ENCODE data around the gene VPS13C.
"Not testable (repeated sequence)": the region's sequence is repeated elsewhere in the genome, so short reads cannot be mapped to it uniquely, and the experiment has no call there.

The VPS13C gene

DNA sequence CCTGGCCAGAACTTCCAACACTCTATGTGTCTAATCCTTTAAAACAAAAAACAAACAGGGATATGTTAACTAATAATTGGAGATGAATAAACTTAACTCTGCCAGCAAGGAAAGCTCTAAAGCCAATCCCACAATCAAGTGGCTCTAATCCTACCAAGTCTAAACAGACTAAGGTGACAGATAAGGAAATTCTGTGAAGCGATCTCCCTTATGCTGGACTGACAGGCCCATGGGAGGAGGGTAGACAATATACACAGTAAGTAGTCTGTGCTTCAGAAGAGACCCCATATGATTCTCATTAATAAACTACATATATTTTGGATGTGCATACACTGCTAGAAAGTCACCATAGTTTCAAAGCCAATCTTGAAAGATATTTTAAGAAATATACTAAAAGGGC, 10.1 kb downstream of the VPS13C start:
- H3K27ac ChIP-seq, result no peak overlapping the region
- H3K36me3 ChIP-seq, result no peaks in the 10 kb centered on the region
- no peaks in the 10 kb centered on the region for H3K9me3 ChIP-seq
- peaks cover 40 to 42% of the 10 kb centered on the region in 2 experiments for H3K4me1 ChIP-seq (ENCODE audit: control insufficient read depth in 1 of 2, insufficient read depth in 1 of 2, low read depth in 1 of 2, low read length in 1 of 2)
- H3K4me3 ChIP-seq (ENCODE audit: low read depth in 1 of 2, low read length in 1 of 2), result no peak overlapping the region
- TF ChIP-seq, protein P1, sequence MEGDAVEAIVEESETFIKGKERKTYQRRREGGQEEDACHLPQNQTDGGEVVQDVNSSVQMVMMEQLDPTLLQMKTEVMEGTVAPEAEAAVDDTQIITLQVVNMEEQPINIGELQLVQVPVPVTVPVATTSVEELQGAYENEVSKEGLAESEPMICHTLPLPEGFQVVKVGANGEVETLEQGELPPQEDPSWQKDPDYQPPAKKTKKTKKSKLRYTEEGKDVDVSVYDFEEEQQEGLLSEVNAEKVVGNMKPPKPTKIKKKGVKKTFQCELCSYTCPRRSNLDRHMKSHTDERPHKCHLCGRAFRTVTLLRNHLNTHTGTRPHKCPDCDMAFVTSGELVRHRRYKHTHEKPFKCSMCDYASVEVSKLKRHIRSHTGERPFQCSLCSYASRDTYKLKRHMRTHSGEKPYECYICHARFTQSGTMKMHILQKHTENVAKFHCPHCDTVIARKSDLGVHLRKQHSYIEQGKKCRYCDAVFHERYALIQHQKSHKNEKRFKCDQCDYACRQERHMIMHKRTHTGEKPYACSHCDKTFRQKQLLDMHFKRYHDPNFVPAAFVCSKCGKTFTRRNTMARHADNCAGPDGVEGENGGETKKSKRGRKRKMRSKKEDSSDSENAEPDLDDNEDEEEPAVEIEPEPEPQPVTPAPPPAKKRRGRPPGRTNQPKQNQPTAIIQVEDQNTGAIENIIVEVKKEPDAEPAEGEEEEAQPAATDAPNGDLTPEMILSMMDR (IDR thresholded peaks at IDR 0.05), result no peak
- H3K27me3 ChIP-seq, result no peaks in the 10 kb centered on the region

GRCh38 chr15:62048254-62048653, 12.0 kb downstream of the VPS13C start:
- not testable (repeated sequence) for H3K4me3 ChIP-seq (ENCODE audit: low read depth in 1 of 2, low read length in 1 of 2); H3K9me3 ChIP-seq; H3K36me3 ChIP-seq; H3K27ac ChIP-seq; H3K27me3 ChIP-seq
- peaks cover 23 to 28% of the 10 kb centered on the region in 2 experiments for H3K4me1 ChIP-seq (ENCODE audit: control insufficient read depth in 1 of 2, insufficient read depth in 1 of 2, low read depth in 1 of 2, low read length in 1 of 2)

DNA sequence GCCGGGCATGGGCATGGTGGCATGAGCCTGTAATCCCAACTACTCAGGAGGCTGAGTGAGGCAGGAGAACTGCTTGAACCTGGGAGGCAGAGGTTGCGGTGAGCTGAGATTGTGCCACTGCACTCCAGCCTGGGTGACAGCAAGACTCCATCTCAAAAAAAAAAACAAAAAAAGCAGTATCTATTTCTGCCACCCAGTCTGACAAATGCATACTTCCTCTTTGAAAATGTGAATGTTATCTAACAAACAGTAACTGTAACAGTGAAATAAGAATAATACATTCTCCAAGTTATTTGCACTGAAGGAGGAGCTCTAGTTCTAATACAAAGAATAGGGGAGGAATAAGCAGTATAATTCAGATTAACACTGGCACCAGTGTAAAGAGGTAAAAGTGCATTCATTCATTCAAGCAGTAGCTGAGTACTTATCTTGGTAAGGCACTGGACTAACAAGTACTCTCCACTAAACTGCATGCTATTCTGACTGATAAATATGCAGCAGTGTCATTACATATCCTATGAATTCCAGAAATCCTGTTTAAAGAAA, 12.9 kb downstream of the VPS13C start:
- H3K36me3 ChIP-seq, result no peaks in the 10 kb centered on the region
- no peaks in the 10 kb centered on the region for H3K27me3 ChIP-seq
- H3K4me3 ChIP-seq (ENCODE audit: low read depth in 1 of 2, low read length in 1 of 2), result no peak overlapping the region
- TF ChIP-seq, protein P1 (IDR thresholded peaks at IDR 0.05), result no peak
- H3K27ac ChIP-seq, result peak overlapping the region; percentile 30
- no peaks in the 10 kb centered on the region for H3K9me3 ChIP-seq
- H3K4me1 ChIP-seq (ENCODE audit: control insufficient read depth in 1 of 2, insufficient read depth in 1 of 2, low read depth in 1 of 2, low read length in 1 of 2), result peaks cover 14 to 19% of the 10 kb centered on the region in 2 experiments

GRCh38 chr15:62046078-62046743, 14.0 kb downstream of the VPS13C start:
- Histone ChIP-seq H3K9me3 (no peaks in the 10 kb centered on the region), H3K4me1 (ENCODE audit: control insufficient read depth in 1 of 2, insufficient read depth in 1 of 2, low read depth in 1 of 2, low read length in 1 of 2) (peaks cover 5 to 9% of the 10 kb centered on the region in 2 experiments), H3K27me3 (no peaks in the 10 kb centered on the region), H3K27ac (no peak overlapping the region), H3K36me3 (no peaks in the 10 kb centered on the region), H3K4me3 (ENCODE audit: low read depth in 1 of 2, low read length in 1 of 2) (no peak overlapping the region)
- TF ChIP-seq, protein P1 (IDR thresholded peaks at IDR 0.05), result no peak

- peaks cover 5% of the 10 kb centered on the region for H3K36me3 ChIP-seq
- no peak overlapping the region for H3K27ac ChIP-seq
- TF ChIP-seq, protein P1 (IDR thresholded peaks at IDR 0.05), result no peak
- H3K27me3 ChIP-seq, result no peaks in the 10 kb centered on the region
- H3K4me3 ChIP-seq (ENCODE audit: low read depth in 1 of 2, low read length in 1 of 2), result no peak overlapping the region
- peaks cover 0 to 5% of the 10 kb centered on the region in 2 experiments for H3K4me1 ChIP-seq (ENCODE audit: control insufficient read depth in 1 of 2, insufficient read depth in 1 of 2, low read depth in 1 of 2, low read length in 1 of 2)
- H3K9me3 ChIP-seq, result no peaks in the 10 kb centered on the region
Measured at GRCh38 chr15:62035256-62035924, 24.9 kb downstream of the VPS13C start.

GRCh38 chr15:62027916-62028315, 32.3 kb downstream of the VPS13C start:
- no peak overlapping the region for H3K27ac ChIP-seq

More at GRCh38 chr15:62027916-62028315, 32.3 kb downstream of the VPS13C start:
- H3K27me3 ChIP-seq, result no peaks in the 10 kb centered on the region
- TF ChIP-seq, protein P1 (IDR thresholded peaks at IDR 0.05), result no peak
- peaks cover 8% of the 10 kb centered on the region for H3K36me3 ChIP-seq
- H3K4me1 ChIP-seq (ENCODE audit: control insufficient read depth in 1 of 2, insufficient read depth in 1 of 2, low read depth in 1 of 2, low read length in 1 of 2), result no peaks in the 10 kb centered on the region
- H3K4me3 ChIP-seq (ENCODE audit: low read depth in 1 of 2, low read length in 1 of 2), result no peak overlapping the region
- H3K9me3 ChIP-seq, result no peaks in the 10 kb centered on the region
